Sigmoid colon (tissue), 4 donors: ENCODE measurements around the gene IL1A.

Experiments
- CTCF ChIP-seq, 4 experiments: fragments of 450-650 bp in 3 of 4; fragments of 200-600 bp in 1 of 4; IDR thresholded peaks; one replicate each; pipeline ENCODE4 v1.5.1; 2016 to 2019; ENCODE audit warnings: antibody characterized with exemption in 4 of 4, mild to moderate bottlenecking in 3 of 4, moderate library complexity in 2 of 4
- EP300 ChIP-seq, 4 donors: sonication (generic); formaldehyde crosslinking; IDR thresholded peaks; one replicate each; pipeline ENCODE4 v1.6.1; 2017; ENCODE audit warnings: antibody characterized with exemption in 4 of 4
- POLR2A ChIP-seq, 2 donors: fragments of 450-650 bp; IDR thresholded peaks; one replicate each; pipeline ENCODE4 v1.6.1; 2016; ENCODE audit warnings: antibody characterized with exemption in 2 of 2, mild to moderate bottlenecking in 2 of 2, moderate library complexity in 2 of 2
- POLR2AphosphoS5 ChIP-seq, 4 donors: sonication (generic); formaldehyde crosslinking; IDR thresholded peaks; one replicate each; pipeline ENCODE4 v1.6.1; 2017; ENCODE audit warnings: antibody characterized with exemption in 4 of 4

DNA sequence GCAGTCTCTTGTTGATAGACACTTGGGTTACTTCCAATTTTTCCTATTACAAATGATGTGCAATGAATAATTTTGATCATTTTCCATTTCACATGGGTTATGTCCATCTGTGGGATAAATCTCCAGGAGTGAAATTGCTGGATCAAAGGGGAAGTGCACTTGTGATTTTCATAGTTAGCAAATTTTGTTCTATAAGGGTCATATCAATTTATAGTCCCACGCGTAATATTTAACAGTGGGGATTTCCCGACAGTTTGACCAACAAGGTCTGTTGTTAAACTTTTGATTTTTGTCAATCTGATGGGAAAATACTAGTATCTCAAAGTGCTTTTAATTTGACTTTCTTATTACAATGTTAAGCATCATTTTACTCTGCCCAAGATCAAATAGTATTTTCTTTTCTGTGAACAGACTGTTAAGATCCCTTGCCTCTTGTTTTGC, 44.0 kb upstream of the IL1A start:
- no peak for TF ChIP-seq POLR2AphosphoS5 (IDR thresholded peaks at IDR 0.05)
- TF ChIP-seq CTCF (IDR thresholded peaks at IDR 0.05): no peak
- no peak for TF ChIP-seq POLR2A (IDR thresholded peaks at IDR 0.05)
- TF ChIP-seq EP300 (IDR thresholded peaks at IDR 0.05): no peak
